Measurements from ENCODE around the gene CUL5. TPM values are rescaled to one million over a fixed set of nuclear protein-coding genes. Genes with fewer than 3 reads are reported as not detected.
"Not testable (repeated sequence)": the region's sequence is repeated elsewhere in the genome, so short reads cannot be mapped to it uniquely, and the experiment has no call there.

CUL5 gene
- total RNA-seq, 6 experiments from 2014 or later, result 32.3 to 38.4 (median 36.2) TPM

GRCh38 chr11:108125096-108125495 is 116.4 kb downstream of the CUL5 start:
- peaks cover 38% of the 10 kb centered on the region for H3K4me1 Mint-ChIP-seq (ENCODE audit: low read depth)

GRCh38 chr11:108128772-108129171 is 120.1 kb downstream of the CUL5 start:
- no peak for DNase-seq
- no peaks in the 10 kb centered on the region for H3K9me3 Mint-ChIP-seq
- no peaks in the 10 kb centered on the region; the same call in 1 of the 2 replicates for H3K27me3 Mint-ChIP-seq (ENCODE audit: insufficient read depth)
- H3K4me1 Mint-ChIP-seq (ENCODE audit: low read depth), result peaks cover 21% of the 10 kb centered on the region
- no peak overlapping the region for H3K27ac Mint-ChIP-seq
- H3K36me3 Mint-ChIP-seq (ENCODE audit: low read depth), result peaks cover 28% of the 10 kb centered on the region
- no peak for TF ChIP-seq CTCF (IDR thresholded peaks at IDR 0.05)
- no peak overlapping the region for H3K4me3 Mint-ChIP-seq

More at GRCh38 chr11:108125096-108125495, 116.4 kb downstream of the CUL5 start:
- no peak for DNase-seq
- no peak overlapping the region for H3K27ac Mint-ChIP-seq
- peaks cover 27% of the 10 kb centered on the region for H3K36me3 Mint-ChIP-seq (ENCODE audit: low read depth)
- no peaks in the 10 kb centered on the region for H3K9me3 Mint-ChIP-seq
- no peak for TF ChIP-seq CTCF (IDR thresholded peaks at IDR 0.05)
- H3K4me3 Mint-ChIP-seq, result no peak overlapping the region
- no peaks in the 10 kb centered on the region; the same call in 1 of the 2 replicates for H3K27me3 Mint-ChIP-seq (ENCODE audit: insufficient read depth)

GRCh38 chr11:108131993-108132392 is 123.3 kb downstream of the CUL5 start:
- H3K27ac Mint-ChIP-seq, result peak overlapping the region; percentile 9; the same call in 1 of the 2 replicates
- H3K36me3 Mint-ChIP-seq (ENCODE audit: low read depth), result peaks cover 12% of the 10 kb centered on the region
- H3K27me3 Mint-ChIP-seq (ENCODE audit: insufficient read depth), result no peaks in the 10 kb centered on the region
- no peaks in the 10 kb centered on the region for H3K9me3 Mint-ChIP-seq
- TF ChIP-seq CTCF (IDR thresholded peaks at IDR 0.05), result no peak
- no peak overlapping the region for H3K4me3 Mint-ChIP-seq
- no peak for DNase-seq
- H3K4me1 Mint-ChIP-seq (ENCODE audit: low read depth), result peaks cover 12% of the 10 kb centered on the region

- H3K27me3 Mint-ChIP-seq (ENCODE audit: insufficient read depth); H3K4me3 Mint-ChIP-seq; H3K36me3 Mint-ChIP-seq (ENCODE audit: low read depth); DNase-seq; H3K27ac Mint-ChIP-seq; H3K9me3 Mint-ChIP-seq: not testable (repeated sequence)
- H3K4me1 Mint-ChIP-seq (ENCODE audit: low read depth), result peaks cover 12% of the 10 kb centered on the region
These were observed 124.4 kb downstream of the CUL5 start for GRCh38 chr11:108132993-108133538.

DNA sequence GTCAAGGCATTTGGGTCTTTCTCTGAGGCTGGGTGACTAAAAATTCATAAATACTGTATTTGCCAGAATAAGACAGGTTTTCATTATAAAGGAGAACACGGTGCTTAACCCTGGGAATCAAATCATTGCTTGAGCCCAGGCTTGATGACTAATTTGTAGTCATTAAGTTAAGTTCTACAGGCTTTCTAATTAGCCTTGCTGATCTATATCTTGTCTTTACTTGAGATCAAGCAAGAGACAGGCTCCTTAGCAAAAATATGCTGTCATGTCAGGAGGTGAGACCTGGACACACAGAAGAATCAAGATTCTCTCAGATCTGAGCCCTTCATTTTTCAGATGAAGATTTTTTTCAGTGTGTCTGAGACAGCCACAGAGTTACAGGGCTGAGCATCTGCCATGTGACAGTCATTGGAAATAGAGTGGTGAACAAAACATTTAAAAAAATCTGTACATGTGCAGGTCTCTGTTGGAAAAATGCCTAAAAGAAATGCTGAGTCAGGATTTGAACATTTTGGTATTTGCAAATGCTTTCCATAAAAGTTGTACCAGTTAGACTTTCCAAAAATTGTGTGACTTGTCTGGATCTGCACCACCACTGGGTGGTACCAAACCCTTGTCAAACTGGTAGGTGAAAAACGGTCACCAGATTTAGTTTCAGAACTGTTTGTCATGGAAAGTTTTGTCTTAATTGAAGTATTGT is 127.3 kb downstream of the CUL5 start:
- no peaks in the 10 kb centered on the region for H3K9me3 Mint-ChIP-seq
- DNase-seq, result peak; percentile 54
- H3K4me1 Mint-ChIP-seq (ENCODE audit: low read depth), result peaks cover 12% of the 10 kb centered on the region
- no peak overlapping the region for H3K4me3 Mint-ChIP-seq
- peaks cover 16% of the 10 kb centered on the region for H3K36me3 Mint-ChIP-seq (ENCODE audit: low read depth)
- no peaks in the 10 kb centered on the region; the same call in 1 of the 2 replicates for H3K27me3 Mint-ChIP-seq (ENCODE audit: insufficient read depth)
- peak overlapping the region; percentile 36 for H3K27ac Mint-ChIP-seq
- peak; percentile 65 for TF ChIP-seq CTCF (IDR thresholded peaks at IDR 0.05)

DNA sequence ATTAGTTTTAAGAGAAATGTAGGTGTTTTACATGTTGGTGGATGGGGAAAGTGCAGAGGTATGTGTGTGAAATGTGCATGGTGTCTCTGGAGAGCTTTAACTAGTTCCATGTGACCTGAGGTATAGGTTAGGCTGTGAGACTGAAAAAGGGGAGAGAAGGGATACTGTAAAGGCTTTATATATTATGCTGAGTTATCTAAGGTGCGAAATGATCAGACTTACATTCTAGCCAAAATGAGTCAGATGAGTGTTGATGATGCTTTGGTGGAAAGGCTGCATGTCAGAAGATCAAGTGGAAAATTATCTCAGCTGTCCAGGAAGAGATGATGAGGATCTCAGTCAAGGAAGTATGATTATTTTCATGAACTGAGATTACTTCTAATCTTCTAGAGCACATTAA is 128.5 kb downstream of the CUL5 start:
- H3K27ac Mint-ChIP-seq, result peak overlapping the region; percentile 16; the same call in 1 of the 2 replicates
- peaks cover 14% of the 10 kb centered on the region for H3K36me3 Mint-ChIP-seq (ENCODE audit: low read depth)
- peaks cover 9% of the 10 kb centered on the region for H3K4me1 Mint-ChIP-seq (ENCODE audit: low read depth)
- no peak for TF ChIP-seq CTCF (IDR thresholded peaks at IDR 0.05)
- no peaks in the 10 kb centered on the region; the same call in 1 of the 2 replicates for H3K27me3 Mint-ChIP-seq (ENCODE audit: insufficient read depth)
- no peaks in the 10 kb centered on the region for H3K9me3 Mint-ChIP-seq
- H3K4me3 Mint-ChIP-seq, result no peak overlapping the region
- DNase-seq, result no peak
